ENCODE measurements around the gene EDC4. TPM values are rescaled to one million over a fixed set of nuclear protein-coding genes. Genes with fewer than 3 reads are reported as not detected.
A peak's percentile ranks its signal among the peaks of the same experiment; 100 is the strongest.
"Not testable (repeated sequence)": the region's sequence is repeated elsewhere in the genome, so short reads cannot be mapped to it uniquely, and the experiment has no call there.

Gene EDC4
- polyA plus RNA-seq, 12 donors = 40.4 to 146 (median 96.8) TPM

DNA sequence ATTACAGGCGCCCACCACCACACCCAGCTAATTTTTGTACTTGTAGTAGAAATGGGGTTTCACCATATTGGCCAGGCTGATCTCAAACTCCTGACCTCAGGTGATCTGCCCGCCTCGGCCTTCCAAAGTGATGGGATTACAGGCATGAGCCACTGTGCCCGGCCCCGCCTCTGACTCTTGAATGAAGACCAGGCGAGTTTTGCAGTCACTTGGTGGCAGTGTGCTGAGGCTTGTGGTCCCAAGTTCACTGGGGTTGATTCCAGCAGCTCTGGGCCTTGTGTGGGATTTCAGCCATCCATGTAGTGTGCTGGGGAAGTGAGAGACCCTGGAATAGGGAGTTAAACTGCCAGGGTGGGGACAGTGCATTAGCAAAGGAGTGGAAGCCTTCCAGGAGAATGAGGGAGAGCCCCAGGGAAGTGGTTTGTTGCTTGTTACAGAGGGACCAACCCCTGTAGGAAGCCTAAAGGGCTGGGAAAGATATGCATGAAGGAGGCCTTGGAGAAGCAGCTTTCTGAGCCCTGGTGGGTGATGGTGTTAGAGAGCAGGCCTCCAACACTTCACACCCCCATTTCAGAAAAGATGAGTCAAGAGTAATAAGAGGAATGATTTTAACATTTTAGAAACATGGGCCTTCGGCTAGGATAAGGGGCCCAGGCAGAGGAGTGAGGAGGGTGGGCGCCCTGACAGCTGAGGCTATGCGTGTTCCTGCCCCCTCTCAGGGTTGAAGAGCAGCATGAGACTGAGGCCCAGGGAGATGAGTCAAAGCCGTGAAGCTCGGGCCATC, 34.7 kb downstream of the EDC4 start:
- DNase-seq = no peak

DNA sequence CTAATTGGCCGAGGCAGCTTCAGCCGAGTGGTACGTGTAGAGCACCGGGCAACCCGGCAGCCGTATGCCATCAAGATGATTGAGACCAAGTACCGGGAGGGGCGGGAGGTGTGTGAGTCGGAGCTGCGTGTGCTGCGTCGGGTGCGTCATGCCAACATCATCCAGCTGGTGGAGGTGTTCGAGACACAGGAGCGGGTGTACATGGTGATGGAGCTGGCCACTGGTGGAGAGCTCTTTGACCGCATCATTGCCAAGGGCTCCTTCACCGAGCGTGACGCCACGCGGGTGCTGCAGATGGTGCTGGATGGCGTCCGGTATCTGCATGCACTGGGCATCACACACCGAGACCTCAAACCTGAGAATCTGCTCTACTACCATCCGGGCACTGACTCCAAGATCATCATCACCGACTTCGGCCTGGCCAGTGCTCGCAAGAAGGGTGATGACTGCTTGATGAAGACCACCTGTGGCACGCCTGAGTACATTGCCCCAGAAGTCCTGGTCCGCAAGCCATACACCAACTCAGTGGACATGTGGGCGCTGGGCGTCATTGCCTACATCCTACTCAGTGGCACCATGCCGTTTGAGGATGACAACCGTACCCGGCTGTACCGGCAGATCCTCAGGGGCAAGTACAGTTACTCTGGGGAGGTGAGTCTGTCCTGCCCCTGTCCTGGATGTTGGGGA, 36.3 kb downstream of the EDC4 start:
- no peak for DNase-seq

DNA sequence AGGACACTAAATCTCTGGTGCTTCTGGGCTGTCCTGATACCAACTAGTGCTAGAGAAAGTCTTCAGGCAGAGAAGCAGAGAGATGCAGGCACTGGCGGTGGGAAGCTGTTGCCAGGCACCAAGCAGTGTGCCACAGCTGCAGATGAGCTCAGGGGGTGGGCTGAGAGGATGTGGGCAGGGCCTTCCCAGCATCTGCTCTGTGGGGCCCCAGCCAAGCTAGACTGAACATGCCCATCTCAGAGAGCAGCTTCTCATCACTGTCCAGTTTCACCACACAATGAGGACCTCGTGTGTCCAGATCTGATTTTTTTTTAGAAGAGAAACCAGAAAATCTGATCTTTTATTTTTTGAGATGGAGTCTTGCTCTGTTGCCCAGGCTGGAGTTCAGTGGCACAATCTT, 37.3 kb downstream of the EDC4 start:
- peak; percentile 35 for DNase-seq

DNA sequence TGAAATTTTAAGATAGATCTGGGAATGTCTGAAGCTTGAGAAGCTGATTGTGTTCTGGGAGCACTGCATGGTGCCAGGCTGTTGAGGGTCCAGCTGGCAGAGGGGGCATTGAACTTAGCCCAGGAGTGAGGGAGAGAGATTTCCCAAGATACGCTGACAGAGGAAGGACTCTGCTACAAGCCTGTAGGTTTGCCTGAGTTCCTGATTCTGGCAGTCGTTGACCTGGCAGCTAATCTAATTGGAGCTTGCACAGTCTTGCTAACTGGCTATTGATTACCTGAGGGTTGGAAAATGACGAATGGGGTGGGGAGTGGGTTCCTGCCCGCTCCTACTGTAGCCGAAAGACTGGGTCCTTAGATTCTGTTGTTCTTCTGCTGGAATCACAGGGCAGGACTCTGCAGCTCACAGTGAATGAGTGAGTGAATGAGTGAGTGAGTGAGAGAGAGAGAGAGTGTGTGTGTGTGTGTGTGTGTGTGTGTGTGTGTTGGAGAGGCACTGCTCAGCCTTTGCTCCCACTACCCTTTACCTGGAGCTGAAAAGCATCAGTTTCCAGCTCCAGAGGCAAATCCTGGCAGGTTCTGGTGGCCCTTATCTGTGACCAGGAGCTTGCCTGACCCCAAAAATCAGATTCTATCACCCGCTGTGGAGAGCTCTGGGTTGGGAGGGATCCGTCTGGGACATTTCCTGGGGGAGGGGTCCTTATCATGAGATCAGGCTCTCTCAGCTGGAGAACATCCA, 42.1 kb downstream of the EDC4 start:
- no peak for DNase-seq

DNA sequence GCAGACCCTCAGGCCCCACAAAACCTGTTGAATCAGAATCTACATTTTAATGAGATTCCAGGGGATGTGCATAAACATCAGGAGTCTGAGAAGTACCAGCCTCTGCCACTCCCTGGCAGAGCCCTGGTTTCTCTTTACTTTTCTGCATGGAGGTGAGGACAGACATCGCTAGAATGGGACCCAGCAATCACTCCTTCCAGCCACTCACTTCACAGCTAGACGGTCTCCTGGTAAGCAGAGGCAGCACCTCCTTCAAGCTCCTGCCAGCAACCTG, 42.6 kb downstream of the EDC4 start:
- not testable (repeated sequence) for DNase-seq

DNA sequence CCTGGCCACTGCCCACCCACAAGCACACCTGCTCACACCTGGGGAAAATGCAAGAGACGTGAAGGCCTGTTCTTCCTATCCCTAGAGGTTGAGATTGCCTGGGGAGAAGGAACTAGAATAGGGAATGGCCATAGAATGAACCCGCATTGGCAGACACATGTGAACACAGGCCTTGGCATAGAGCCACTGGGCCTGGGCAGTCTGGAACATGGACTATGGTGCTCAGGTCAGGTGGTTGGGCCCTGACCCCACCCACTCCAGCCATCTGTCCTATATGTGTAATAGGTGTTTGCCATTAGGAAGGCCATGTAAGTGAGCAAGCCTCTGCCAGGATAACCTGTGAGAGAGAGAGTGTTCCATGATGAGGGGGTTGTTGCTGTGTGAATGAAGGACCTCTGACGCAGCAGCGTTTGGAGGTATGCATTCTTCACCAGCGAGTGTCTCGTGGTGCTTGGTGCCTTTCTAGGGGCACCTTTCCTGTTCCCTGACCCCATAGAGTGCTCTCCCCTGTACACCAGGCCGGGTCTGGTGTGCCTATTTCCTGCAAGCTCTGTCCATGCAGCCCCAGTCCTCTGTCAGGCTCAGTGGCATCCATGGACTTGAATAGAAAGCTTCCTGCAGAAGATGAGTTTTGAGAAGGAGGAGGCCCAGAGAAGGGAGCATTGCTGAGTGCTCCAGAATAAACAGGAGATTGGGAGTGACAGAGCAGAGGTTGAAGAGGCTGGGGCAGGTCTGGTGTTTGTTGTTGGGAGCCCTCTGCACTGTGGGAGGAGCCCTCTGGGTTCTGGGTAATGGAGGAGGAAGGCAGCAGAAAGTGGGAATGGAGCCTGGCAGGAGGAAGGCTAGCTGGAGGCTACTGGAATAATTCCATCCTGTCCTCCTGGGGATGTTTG, 43.2 kb downstream of the EDC4 start:
- no peak for DNase-seq

DNA sequence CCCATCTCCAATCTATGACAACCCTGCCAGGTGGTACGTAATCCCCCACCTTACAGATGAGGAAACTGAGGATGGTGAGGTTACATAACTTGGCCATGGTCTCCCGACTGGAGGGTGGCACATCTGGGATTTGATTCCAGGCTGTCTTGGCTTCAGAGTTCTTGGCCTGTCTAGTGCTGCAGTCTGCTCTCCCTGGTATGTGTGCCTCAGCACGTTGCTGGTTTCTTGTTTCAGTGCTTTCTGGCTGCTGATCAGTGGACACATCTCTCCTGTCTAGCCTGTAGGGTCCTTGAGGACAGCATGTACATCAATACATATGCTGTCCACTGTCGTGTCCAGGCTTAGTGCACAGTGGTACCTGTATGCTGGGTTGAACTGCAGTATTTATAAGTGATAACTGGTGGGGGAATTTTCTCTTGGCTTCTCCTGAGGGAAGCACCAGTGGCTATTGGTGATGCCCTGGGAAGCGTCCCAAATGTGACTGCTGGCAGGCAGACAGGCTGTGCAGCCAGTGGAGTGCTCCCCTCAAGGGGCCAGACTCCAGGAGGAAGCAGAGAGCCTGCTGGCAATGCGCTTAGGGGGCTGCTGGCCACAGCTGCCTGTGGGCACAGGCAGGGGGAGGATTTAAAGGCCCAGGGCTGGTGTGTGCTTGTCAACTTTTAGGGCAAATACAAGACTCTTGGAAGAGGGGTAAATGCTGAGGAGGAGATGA, 44.4 kb downstream of the EDC4 start:
- no peak for DNase-seq

DNA sequence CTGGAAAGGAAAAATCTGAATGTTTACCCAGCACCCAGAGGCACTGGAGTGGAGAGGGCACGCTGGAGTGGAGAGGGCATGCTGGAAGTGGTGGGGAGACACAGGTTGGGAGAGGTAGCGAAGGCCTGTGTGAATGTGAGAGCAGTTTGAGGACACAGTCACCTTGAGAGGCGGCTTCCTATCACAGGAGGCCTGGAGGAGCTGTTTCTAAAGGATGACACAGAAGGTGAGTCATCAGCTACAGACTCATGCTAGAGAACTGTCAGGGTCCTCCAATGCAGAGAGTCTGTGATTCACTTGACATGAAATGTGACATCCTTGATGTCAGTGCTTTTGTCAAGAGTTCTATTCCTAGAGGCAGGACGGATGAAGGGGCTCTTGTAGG, 45.0 kb downstream of the EDC4 start:
- DNase-seq = no peak

DNA sequence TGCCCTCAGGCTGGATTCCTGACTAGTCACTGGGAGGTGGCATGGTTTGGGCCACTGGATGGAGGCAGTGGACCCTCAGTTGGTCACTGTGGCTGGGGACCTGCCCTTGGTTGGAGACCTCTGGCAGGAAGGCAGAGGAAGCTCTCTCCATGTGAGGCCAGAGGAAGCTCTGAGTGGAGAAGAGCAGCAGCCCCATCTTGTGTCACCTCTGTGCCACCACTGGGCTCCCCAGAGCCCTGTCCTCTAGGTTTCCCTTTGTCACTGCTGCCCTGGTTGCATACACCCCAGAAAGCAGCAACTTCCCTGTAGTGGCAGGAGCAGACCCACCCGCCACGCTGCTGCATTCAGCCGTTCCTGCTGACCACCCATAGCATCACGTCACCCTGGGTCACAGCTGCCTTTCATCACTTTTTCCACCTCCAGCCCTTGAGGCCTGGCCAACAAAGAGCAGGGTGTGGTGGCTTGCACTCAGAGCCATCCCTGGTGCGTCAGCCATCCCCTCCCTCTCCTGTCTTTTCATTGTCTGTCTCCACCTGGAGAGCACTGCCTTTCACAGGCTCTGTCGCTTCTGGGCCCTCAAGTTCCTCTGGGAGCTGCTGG, 46.9 kb downstream of the EDC4 start:
- no peak for DNase-seq

DNA sequence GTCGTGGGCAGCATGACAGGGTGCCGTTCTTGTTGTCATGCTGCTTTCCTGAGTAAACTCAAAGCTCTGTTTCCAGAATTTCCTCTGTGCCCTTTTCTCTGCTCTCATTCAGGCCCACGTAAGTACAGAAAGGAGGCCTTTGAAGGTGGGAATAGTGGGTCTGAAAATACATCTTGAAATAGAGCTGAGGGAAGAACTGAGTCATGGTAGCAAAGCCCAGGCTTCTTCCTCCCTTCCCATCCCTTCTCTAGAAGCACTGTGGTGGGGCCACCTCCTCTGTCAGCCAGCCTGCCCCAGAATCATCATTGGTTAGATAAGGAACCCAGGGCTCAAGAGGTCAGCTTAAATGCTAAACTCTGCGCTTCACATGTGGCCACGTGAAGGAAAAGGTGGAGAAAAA, 49.4 kb downstream of the EDC4 start:
- no peak for DNase-seq

DNA sequence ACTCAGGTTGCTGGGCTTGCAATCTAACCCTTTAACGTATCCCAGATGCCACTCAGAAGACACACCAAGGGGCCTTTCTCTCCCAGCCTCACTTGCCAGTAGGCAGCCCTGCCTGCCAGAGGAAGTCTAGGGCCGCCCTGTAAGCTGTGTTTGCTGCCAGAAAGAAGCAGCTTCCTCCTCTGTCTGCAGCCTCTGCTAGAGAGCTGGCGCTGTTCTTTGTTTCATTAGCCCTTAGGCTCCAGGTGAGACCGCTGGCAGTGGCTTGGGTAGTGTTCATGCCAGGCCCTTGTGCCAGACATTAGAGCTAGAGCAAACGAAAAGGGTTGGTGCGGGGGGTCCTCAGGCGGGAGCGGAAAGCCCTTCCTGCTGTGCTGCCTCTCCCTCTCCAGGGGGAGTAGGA, 49.9 kb downstream of the EDC4 start:
- no peak for DNase-seq

DNA sequence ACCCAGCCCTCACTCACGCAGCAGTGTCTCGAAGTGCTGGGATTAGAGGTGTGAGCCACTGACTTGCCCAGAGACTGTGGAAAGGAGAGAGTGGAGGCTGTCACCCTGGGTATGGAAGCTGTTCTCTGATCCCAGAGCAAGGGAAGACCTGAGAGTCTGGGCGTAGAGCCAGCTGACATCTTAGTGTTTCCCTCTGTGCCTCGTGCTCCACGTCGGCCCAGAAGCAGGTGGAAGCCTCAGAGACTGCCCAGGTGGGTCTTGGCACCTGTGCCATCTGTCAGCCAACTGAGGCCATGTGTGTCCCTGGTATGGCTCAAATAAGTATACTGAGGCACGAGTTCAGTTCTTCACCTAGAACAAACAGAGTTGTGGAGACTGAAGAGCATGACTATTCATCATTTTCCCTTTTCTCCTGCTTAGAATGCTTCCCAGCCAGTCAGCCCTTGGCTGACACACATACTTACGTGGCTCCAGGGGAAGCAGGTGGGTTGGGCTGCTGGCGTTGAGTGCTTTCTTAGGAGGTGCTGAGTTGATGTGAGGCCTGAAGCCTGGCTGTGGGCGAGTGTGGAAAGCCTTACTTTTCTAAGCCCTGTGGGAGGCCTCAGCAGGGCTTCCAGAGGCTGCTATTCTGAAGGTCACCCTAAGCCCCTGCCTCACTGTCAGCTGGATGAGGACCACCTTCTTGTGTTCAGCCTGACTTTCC, 50.7 kb downstream of the EDC4 start:
- DNase-seq = no peak

DNA sequence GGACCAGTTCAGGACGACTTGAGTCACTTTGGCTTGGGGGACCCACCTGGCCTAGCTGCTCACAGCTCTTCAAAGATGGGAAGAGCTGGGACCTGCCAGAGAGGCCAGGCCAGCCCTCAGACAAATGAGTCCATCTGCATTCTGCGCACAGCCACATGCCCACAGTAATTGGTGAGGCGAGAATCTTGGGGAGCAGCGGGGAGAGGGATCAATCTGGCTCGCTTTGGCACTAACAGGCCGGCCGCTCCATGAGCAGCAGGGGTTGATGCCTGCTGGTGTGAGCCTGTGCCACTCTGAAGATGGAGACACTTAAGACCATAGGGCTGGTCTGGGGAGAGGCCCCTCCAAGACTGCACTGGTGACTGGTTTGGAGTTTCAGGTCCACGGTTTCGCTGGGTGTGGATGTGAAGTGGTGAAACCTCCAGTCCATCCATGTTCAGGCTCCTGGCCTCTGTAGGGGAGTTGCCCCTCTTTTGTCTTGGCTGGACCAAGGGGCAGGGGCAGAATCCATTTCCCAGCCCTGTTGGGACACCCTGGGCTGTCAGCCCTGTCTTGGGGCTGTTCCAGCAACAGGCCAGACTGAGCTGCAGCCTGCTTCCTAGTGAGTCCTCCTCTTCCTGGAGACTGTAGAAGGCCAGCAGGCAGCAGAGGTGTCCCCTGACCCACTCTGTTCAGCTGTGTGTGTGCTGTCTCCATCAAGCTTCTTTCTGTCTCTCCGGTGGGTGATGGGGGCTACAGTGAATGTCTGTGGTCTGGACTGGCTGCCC, 51.5 kb downstream of the EDC4 start:
- no peak for DNase-seq

DNA sequence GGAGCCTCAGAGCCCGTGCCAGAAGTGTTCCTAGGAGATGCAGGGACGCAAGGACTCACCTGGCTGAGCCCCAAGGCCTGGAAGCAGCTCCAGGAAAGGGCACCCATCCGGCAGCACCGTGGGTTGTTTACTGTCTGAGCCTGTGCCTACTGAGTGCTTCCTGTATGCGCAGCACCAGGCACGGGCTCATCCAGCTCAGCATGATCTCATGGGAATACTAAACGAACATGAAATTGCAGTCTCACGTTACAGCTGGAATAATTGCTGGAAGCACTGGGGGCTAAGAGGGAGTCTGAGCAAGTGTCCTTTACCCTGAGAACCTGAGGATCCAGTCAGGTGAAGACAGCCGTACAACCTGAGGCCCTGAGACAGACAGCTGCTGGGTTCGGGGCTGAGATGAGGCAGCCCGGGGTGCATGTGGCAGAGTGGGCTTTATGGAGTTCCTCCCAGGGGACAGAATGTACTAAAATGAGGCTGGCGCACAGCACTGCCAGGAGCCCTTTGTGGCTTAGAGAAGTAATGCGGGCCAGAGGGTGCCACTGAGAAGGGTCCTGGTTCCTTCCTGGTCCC, 53.4 kb downstream of the EDC4 start:
- no peak for DNase-seq

DNA sequence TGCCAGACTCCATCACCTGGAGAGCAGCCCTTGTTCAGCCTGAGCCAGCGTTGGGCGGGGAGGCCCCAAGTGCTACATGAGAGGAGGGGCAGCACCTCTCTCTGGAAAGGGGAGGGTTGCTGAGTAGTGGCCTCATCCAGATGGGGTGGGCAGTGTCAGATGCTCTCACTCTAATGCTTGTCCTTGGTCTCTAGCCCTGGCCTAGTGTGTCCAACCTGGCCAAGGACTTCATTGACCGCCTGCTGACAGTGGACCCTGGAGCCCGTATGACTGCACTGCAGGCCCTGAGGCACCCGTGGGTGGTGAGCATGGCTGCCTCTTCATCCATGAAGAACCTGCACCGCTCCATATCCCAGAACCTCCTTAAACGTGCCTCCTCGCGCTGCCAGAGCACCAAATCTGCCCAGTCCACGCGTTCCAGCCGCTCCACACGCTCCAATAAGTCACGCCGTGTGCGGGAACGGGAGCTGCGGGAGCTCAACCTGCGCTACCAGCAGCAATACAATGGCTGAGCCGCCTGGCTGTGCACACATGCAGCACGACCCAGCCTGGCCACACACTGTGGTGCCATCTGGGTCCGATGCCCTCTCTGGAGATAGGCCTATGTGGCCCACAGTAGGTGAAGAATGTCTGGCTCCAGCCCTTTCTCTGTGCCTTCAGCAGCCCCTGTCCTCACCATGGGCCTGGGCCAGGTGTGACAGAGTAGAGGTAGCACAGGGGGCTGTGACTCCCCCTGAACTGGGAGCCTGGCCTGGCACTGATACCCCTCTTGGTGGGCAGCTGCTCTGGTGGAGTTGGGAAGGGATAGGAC, 54.5 kb downstream of the EDC4 start:
- no peak for DNase-seq

DNA sequence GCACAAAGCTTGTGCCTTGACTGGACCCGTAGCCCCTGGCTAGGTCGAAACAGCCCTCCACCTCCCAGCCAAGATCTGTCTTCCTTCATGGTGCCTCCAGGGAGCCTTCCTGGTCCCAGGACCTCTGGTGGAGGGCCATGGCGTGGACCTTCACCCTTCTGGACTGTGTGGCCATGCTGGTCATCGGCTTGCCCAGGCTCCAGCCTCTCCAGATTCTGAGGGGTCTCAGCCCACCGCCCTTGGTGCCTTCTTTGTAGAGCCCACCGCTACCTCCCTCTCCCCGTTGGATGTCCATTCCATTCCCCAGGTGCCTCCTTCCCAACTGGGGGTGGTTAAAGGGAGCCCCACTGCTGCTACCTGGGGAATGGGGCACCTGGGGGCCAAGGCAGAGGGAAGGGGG, 55.3 kb downstream of the EDC4 start:
- DNase-seq = no peak

DNA sequence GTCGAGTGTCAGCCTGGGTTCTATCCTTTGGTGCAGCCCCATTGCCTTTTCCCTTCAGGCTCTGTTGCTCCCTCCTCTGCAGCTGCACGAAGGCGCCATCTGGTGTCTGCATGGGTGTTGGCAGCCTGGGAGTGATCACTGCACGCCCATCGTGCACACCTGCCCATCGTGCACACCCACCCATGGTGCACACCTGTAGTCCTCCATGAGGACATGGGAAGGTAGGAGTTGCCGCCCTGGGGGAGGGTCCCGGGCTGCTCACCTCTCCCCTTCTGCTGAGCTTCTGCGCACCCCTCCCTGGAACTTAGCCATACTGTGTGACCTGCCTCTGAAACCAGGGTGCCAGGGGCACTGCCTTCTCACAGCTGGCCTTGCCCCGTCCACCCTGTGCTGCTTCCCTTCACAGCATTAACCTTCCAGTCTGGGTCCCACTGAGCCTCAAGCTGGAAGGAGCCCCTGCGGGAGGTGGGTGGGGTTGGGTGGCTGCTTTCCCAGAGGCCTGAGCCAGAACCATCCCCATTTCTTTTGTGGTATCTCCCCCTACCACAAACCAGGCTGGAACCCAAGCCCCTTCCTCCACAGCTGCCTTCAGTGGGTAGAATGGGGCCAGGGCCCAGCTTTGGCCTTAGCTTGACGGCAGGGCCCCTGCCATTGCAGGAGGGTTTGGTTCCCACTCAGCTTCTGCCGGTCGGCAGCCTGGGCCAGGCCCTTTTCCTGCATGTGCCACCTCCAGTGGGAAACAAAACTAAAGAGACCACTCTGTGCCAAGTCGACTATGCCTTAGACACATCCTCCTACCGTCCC, 55.9 kb downstream of the EDC4 start:
- peak; percentile 69 for DNase-seq

Measured in muscle of arm (tissue), 12 donors.